ENCODE measurements around the gene CFAP410.

DNA sequence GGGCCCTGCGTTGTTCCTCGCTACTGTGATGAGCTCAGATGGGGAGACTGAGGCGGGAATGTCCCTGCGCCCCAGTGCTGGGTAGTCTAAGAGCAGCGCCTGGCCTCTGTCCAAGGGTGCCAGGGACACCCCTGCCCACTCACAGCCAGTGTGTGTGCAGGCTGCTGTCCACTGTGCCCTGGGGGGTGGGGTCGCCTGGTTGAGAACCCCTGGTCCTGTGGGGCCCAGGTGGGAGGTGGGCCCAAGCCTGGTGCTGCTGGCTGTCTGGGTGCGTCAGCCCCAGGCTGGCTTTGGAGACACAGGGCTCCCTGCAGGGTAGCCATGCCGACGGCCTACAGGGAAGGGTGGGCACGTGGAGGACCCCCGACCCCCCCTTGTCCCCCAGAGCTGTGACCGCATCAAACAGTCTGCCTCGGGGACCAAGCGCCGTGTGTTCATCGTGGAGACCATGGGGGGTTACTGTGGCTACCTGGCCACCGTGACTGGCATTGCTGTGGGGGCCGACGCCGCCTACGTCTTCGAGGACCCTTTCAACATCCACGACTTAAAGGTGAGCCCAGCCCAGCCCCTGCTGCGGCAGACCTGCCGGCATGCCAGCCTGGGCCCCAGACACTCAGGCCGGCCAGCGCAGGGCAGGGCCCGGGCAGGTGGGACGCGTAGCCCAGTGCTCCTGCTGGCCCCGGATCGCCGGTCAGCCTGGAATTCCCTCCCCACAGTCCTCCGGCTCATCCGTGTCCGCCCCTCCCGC lies 14.9 kb downstream of the CFAP410 start:
- TF ChIP-seq, protein P1, sequence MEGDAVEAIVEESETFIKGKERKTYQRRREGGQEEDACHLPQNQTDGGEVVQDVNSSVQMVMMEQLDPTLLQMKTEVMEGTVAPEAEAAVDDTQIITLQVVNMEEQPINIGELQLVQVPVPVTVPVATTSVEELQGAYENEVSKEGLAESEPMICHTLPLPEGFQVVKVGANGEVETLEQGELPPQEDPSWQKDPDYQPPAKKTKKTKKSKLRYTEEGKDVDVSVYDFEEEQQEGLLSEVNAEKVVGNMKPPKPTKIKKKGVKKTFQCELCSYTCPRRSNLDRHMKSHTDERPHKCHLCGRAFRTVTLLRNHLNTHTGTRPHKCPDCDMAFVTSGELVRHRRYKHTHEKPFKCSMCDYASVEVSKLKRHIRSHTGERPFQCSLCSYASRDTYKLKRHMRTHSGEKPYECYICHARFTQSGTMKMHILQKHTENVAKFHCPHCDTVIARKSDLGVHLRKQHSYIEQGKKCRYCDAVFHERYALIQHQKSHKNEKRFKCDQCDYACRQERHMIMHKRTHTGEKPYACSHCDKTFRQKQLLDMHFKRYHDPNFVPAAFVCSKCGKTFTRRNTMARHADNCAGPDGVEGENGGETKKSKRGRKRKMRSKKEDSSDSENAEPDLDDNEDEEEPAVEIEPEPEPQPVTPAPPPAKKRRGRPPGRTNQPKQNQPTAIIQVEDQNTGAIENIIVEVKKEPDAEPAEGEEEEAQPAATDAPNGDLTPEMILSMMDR (conservative IDR thresholded peaks at IDR 0.05; ENCODE audit: low read depth, low read length): no peak
- TF ChIP-seq, protein P2, sequence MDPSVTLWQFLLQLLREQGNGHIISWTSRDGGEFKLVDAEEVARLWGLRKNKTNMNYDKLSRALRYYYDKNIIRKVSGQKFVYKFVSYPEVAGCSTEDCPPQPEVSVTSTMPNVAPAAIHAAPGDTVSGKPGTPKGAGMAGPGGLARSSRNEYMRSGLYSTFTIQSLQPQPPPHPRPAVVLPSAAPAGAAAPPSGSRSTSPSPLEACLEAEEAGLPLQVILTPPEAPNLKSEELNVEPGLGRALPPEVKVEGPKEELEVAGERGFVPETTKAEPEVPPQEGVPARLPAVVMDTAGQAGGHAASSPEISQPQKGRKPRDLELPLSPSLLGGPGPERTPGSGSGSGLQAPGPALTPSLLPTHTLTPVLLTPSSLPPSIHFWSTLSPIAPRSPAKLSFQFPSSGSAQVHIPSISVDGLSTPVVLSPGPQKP (IDR thresholded peaks at IDR 0.05; ENCODE audit: borderline replicate concordance, low read depth, low read length): no peak
- no peak for TF ChIP-seq SMC3 (IDR thresholded peaks at IDR 0.05; ENCODE audit: low read depth, low read length)
- TF ChIP-seq BHLHE40 (IDR thresholded peaks at IDR 0.05; ENCODE audit: low read depth, low read length): no peak
